ENCODE measurements around the gene CRACDL. TPM values are rescaled to one million over a fixed set of nuclear protein-coding genes. Genes with fewer than 3 reads are reported as not detected.

CRACDL gene
- polyA plus RNA-seq, 1 donor (not counting 4 experiments of a cell fraction or from before 2014, with no cell fraction given), result 1.6 TPM

GRCh38 chr2:98944775-98945174 lies 8.8 kb upstream of the CRACDL start:
- no peak overlapping the region for H3K4me2 ChIP-seq (ENCODE audit: control insufficient read depth, extremely low read depth, insufficient read depth, low read depth, low read length)
- no peak overlapping the region for H3K4me3 ChIP-seq (ENCODE audit: control insufficient read depth in 2 of 3, extremely low read depth in 1 of 3, insufficient read depth in 2 of 3, low read depth in 1 of 3, low read length in 3 of 3)
- no peaks in the 10 kb centered on the region for H3K36me3 ChIP-seq (ENCODE audit: control insufficient read depth in 2 of 2, extremely low read depth in 1 of 2, insufficient read depth in 2 of 2, low read length in 2 of 2)
- H3K27ac ChIP-seq (ENCODE audit: control insufficient read depth, insufficient read depth, low read length), result no peak overlapping the region
- H4K20me1 ChIP-seq (ENCODE audit: control insufficient read depth, extremely low read depth, insufficient read depth, low read length), result no peaks in the 10 kb centered on the region
- no peak for FAIRE-seq
- no peak for DNase-seq (ENCODE audit: low read depth, low spot score)
- no peak overlapping the region for H3K9ac ChIP-seq (ENCODE audit: control insufficient read depth, extremely low read depth, insufficient read depth, low read length)
- H3K9me3 ChIP-seq (ENCODE audit: control insufficient read depth, low read depth, low read length), result no peaks in the 10 kb centered on the region
- no peak for TF ChIP-seq CTCF (optimal IDR thresholded peaks at IDR 0.05 in 1 of 3, IDR thresholded peaks at IDR 0.05 in 1 of 3, conservative IDR thresholded peaks at IDR 0.05 in 1 of 3; ENCODE audit: extremely low read depth in 1 of 3, insufficient read depth in 2 of 3, low read length in 3 of 3)
- TF ChIP-seq EZH2 (IDR thresholded peaks at IDR 0.05; ENCODE audit: low read length), result no peak
- no peak overlapping the region for H2AFZ ChIP-seq (ENCODE audit: control insufficient read depth, low read length)
- no peaks in the 10 kb centered on the region for H3K9me1 ChIP-seq (ENCODE audit: control insufficient read depth, extremely low read depth, insufficient read depth, low read length)
- no peaks in the 10 kb centered on the region for H3K4me1 ChIP-seq (ENCODE audit: control insufficient read depth, extremely low read depth, insufficient read depth, low read length)
- H3K79me2 ChIP-seq (ENCODE audit: control insufficient read depth, insufficient read depth, low read length), result no peaks in the 10 kb centered on the region
- no peaks in the 10 kb centered on the region for H3K27me3 ChIP-seq (ENCODE audit: control insufficient read depth, extremely low read depth, insufficient read depth, low read length)
- dilution Hi-C loops (cut with MboI; ENCODE audit: extremely low pct_ligation_motif_present, low sequenced_read_pairs), result no loop called here

- peaks cover 26% of the 10 kb centered on the region for H3K27me3 ChIP-seq (ENCODE audit: control insufficient read depth, extremely low read depth, insufficient read depth, low read length)
- H3K4me2 ChIP-seq (ENCODE audit: control insufficient read depth, extremely low read depth, insufficient read depth, low read depth, low read length), result no peak overlapping the region
- no peak for DNase-seq (ENCODE audit: low read depth, low spot score)
- TF ChIP-seq EZH2 (IDR thresholded peaks at IDR 0.05; ENCODE audit: low read length) (no peak), CTCF (optimal IDR thresholded peaks at IDR 0.05 in 1 of 3, IDR thresholded peaks at IDR 0.05 in 1 of 3, conservative IDR thresholded peaks at IDR 0.05 in 1 of 3; ENCODE audit: extremely low read depth in 1 of 3, insufficient read depth in 2 of 3, low read length in 3 of 3) (no peak)
- dilution Hi-C loops (cut with MboI; ENCODE audit: extremely low pct_ligation_motif_present, low sequenced_read_pairs), result no loop called here
- no peak overlapping the region for H3K27ac ChIP-seq (ENCODE audit: control insufficient read depth, insufficient read depth, low read length)
- H3K4me3 ChIP-seq (ENCODE audit: control insufficient read depth in 2 of 3, extremely low read depth in 1 of 3, insufficient read depth in 2 of 3, low read depth in 1 of 3, low read length in 3 of 3), result no peak overlapping the region
- no peak overlapping the region for H2AFZ ChIP-seq (ENCODE audit: control insufficient read depth, low read length)
- FAIRE-seq, result no peak
- no peaks in the 10 kb centered on the region for H3K9me1 ChIP-seq (ENCODE audit: control insufficient read depth, extremely low read depth, insufficient read depth, low read length)
- no peaks in the 10 kb centered on the region for H4K20me1 ChIP-seq (ENCODE audit: control insufficient read depth, extremely low read depth, insufficient read depth, low read length)
- H3K36me3 ChIP-seq (ENCODE audit: control insufficient read depth in 2 of 2, extremely low read depth in 1 of 2, insufficient read depth in 2 of 2, low read length in 2 of 2), result no peaks in the 10 kb centered on the region
- H3K79me2 ChIP-seq (ENCODE audit: control insufficient read depth, insufficient read depth, low read length), result no peaks in the 10 kb centered on the region
- H3K9me3 ChIP-seq (ENCODE audit: control insufficient read depth, low read depth, low read length), result no peaks in the 10 kb centered on the region
- H3K9ac ChIP-seq (ENCODE audit: control insufficient read depth, extremely low read depth, insufficient read depth, low read length), result no peak overlapping the region
- peaks cover 5% of the 10 kb centered on the region for H3K4me1 ChIP-seq (ENCODE audit: control insufficient read depth, extremely low read depth, insufficient read depth, low read length)
These were observed 4.1 kb upstream of the CRACDL start for GRCh38 chr2:98940102-98940501.

All from keratinocyte (primary cell).